ENCODE results near the gene IFT81. TPM values are rescaled to one million over a fixed set of nuclear protein-coding genes. Genes with fewer than 3 reads are reported as not detected.

Gene IFT81
- polyA plus RNA-seq, 3 donors, result 0.39 to 0.97 (median 0.47) TPM

DNA sequence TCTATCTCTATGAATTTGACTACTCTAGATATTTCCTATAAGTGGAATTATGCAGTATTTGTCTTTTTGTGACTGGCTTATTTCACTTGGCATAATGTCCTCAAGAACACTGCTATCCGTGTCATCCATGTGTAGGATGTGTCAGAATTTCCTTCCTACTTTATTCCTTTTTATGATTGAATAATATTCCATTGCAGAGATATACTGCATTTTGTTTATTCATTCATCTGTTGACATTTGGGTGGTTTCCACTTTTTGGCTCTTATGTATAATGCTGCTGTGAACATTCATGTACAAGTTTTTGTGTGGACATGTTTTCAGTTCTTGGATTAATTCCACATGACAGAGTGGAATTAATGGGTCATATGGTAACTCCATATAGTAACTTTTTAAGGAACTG is 111.2 kb downstream of the IFT81 start:
- H3K4me3 ChIP-seq (replicated peaks in 1 of 3; ENCODE audit: low read depth in 2 of 3, low read length in 3 of 3), result peak overlapping the region in 1 of 3 experiments; percentile 64
- H3K36me3 ChIP-seq (replicated peaks in 1 of 2; ENCODE audit: control insufficient read depth in 1 of 2, insufficient read depth in 2 of 2, low read length in 2 of 2), result no peaks in the 10 kb centered on the region
- peak overlapping the region; percentile 65 for H3K4me2 ChIP-seq (replicated peaks; ENCODE audit: extremely low read depth, low read length, poor library complexity, severe bottlenecking)
- 20% methylated on average over 1 of the region's 1 CpG for WGBS (ENCODE audit: insufficient coverage)
- DNase-seq, result peak in 2 of 3 donors; percentile 52 to 73
- no peaks in the 10 kb centered on the region for H3K27me3 ChIP-seq (ENCODE audit: control insufficient read depth in 2 of 2, insufficient read depth in 2 of 2, low read length in 2 of 2)
- no peaks in the 10 kb centered on the region for H4K20me1 ChIP-seq (ENCODE audit: insufficient read depth, low read length)
- Mint-ChIP-seq H3K9me3 (no peaks in the 10 kb centered on the region), H3K27me3 (ENCODE audit: low read depth in 3 of 3) (no peaks in the 10 kb centered on the region), H3K27ac (peak overlapping the region; percentile 89 to 93 (median 90)), H3K36me3 (no peaks in the 10 kb centered on the region), H3K4me1 (peaks cover 34% of the 10 kb centered on the region), H3K4me3 (peak overlapping the region; percentile 5 to 51)
- peaks cover 31 to 44% of the 10 kb centered on the region in 2 donors for H3K4me1 ChIP-seq (ENCODE audit: control insufficient read depth in 1 of 2, insufficient read depth in 2 of 2, low read length in 2 of 2)
- no peaks in the 10 kb centered on the region for H3K79me2 ChIP-seq (ENCODE audit: insufficient read depth, low read length)
- TF ChIP-seq, protein P1, sequence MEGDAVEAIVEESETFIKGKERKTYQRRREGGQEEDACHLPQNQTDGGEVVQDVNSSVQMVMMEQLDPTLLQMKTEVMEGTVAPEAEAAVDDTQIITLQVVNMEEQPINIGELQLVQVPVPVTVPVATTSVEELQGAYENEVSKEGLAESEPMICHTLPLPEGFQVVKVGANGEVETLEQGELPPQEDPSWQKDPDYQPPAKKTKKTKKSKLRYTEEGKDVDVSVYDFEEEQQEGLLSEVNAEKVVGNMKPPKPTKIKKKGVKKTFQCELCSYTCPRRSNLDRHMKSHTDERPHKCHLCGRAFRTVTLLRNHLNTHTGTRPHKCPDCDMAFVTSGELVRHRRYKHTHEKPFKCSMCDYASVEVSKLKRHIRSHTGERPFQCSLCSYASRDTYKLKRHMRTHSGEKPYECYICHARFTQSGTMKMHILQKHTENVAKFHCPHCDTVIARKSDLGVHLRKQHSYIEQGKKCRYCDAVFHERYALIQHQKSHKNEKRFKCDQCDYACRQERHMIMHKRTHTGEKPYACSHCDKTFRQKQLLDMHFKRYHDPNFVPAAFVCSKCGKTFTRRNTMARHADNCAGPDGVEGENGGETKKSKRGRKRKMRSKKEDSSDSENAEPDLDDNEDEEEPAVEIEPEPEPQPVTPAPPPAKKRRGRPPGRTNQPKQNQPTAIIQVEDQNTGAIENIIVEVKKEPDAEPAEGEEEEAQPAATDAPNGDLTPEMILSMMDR (IDR thresholded peaks at IDR 0.05), result no peak
- peak overlapping the region in 1 of 2 donors; percentile 82 for H3K27ac ChIP-seq (ENCODE audit: low read depth in 1 of 2, low read length in 2 of 2)
- peak overlapping the region; percentile 57 for H3K9ac ChIP-seq (ENCODE audit: insufficient read depth, low read length, poor library complexity, severe bottlenecking)
- no peaks in the 10 kb centered on the region for H3K9me3 ChIP-seq (replicated peaks in 1 of 2; ENCODE audit: control insufficient read depth in 1 of 2, insufficient read depth in 1 of 2, low read length in 2 of 2)
- H2AFZ ChIP-seq (ENCODE audit: insufficient read depth, low read depth, low read length, poor library complexity, severe bottlenecking), result no peak overlapping the region
- intact Hi-C loops (cut with micrococcal nuclease), result loop anchor here in 1 of 2 donors (10.0 kb wide), 1 partner anchor 49 kb away; the partner anchor contains the start of gene ATP2A2

DNA sequence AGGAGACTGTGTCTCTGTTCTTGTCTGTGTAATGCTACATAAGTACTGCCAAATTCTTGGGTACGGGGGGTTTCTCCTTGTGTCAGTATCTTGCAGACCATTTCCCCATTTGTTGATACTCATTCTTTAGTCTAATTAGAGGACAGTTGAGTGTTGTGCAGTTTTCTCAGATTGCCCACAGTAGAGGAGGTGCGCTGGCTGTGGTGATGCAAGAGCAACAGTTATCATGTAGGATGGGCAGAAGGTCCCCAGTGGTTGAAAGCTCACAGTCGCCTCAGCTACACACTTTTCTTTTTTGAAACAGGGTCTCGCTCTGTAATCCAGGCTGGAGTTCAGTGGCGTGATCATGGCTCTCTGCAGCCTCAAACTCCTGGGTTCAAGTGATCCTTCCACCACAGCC is 119.1 kb downstream of the IFT81 start:
- intact Hi-C loops (cut with micrococcal nuclease), result loop anchor here (10.0 kb wide), 1 partner anchor 138 kb away; no protein-coding TSS in a partner anchor
- Histone ChIP-seq H3K4me2 (replicated peaks; ENCODE audit: extremely low read depth, low read length, poor library complexity, severe bottlenecking) (no peak overlapping the region), H4K20me1 (ENCODE audit: insufficient read depth, low read length) (no peaks in the 10 kb centered on the region), H3K79me2 (ENCODE audit: insufficient read depth, low read length) (no peaks in the 10 kb centered on the region), H3K36me3 (replicated peaks in 1 of 2; ENCODE audit: control insufficient read depth in 1 of 2, insufficient read depth in 2 of 2, low read length in 2 of 2) (no peaks in the 10 kb centered on the region), H2AFZ (ENCODE audit: insufficient read depth, low read depth, low read length, poor library complexity, severe bottlenecking) (no peak overlapping the region), H3K27ac (ENCODE audit: low read depth in 1 of 2, low read length in 2 of 2) (no peak overlapping the region), H3K9me3 (replicated peaks in 1 of 2; ENCODE audit: control insufficient read depth in 1 of 2, insufficient read depth in 1 of 2, low read length in 2 of 2) (no peaks in the 10 kb centered on the region), H3K9ac (ENCODE audit: insufficient read depth, low read length, poor library complexity, severe bottlenecking) (no peak overlapping the region), H3K27me3 (ENCODE audit: control insufficient read depth in 2 of 2, insufficient read depth in 2 of 2, low read length in 2 of 2) (no peaks in the 10 kb centered on the region), H3K4me1 (ENCODE audit: control insufficient read depth in 1 of 2, insufficient read depth in 2 of 2, low read length in 2 of 2) (peaks cover 0 to 4% of the 10 kb centered on the region in 2 donors), H3K4me3 (replicated peaks in 1 of 3; ENCODE audit: low read depth in 2 of 3, low read length in 3 of 3) (no peak overlapping the region)
- Mint-ChIP-seq H3K27ac (peak overlapping the region in 1 of 7 donors; percentile 32), H3K4me3 (no peak overlapping the region), H3K9me3 (peaks cover 0 to 2% (median 0%) of the 10 kb centered on the region in 7 donors), H3K4me1 (peaks cover 11% of the 10 kb centered on the region), H3K36me3 (no peaks in the 10 kb centered on the region), H3K27me3 (ENCODE audit: low read depth in 3 of 3) (no peaks in the 10 kb centered on the region)
- WGBS (ENCODE audit: insufficient coverage), result 100% methylated on average over 3 of the region's 5 CpGs
- no peak for DNase-seq
- TF ChIP-seq, protein P1 (IDR thresholded peaks at IDR 0.05), result no peak

Measured in CD14-positive monocyte (primary cell).